ENCODE results near the gene ADGRA1. TPM values are rescaled to one million over a fixed set of nuclear protein-coding genes. Genes with fewer than 3 reads are reported as not detected.
"Not testable (repeated sequence)": the region's sequence is repeated elsewhere in the genome, so short reads cannot be mapped to it uniquely, and the experiment has no call there.

ADGRA1 gene
- polyA plus RNA-seq, 3 donors, result 0.95 to 1.6 (median 1.4) TPM

- DNase-seq (ENCODE audit: extremely low read depth in 1 of 11, low read depth in 9 of 11, low spot score in 4 of 11), result peak in 8 of 11 donors; percentile 42 to 79 (median 56)
Measured at GRCh38 chr10:133131734-133132472, 44.2 kb downstream of the ADGRA1 start.

- no peak for DNase-seq (ENCODE audit: extremely low read depth in 1 of 11, low read depth in 9 of 11, low spot score in 4 of 11)
Measured at GRCh38 chr10:133132473-133133291, 45.0 kb downstream of the ADGRA1 start.

- DNase-seq (ENCODE audit: extremely low read depth in 1 of 11, low read depth in 9 of 11, low spot score in 4 of 11), result no peak
Measured at GRCh38 chr10:133133471-133134231, 45.9 kb downstream of the ADGRA1 start.

- DNase-seq (ENCODE audit: extremely low read depth in 1 of 11, low read depth in 9 of 11, low spot score in 4 of 11), result no peak
Measured at GRCh38 chr10:133134411-133135115, 46.8 kb downstream of the ADGRA1 start.

GRCh38 chr10:133135116-133135465, 47.4 kb downstream of the ADGRA1 start:
- no peak for DNase-seq (ENCODE audit: extremely low read depth in 1 of 11, low read depth in 9 of 11, low spot score in 4 of 11)

- not testable (repeated sequence) for DNase-seq (ENCODE audit: extremely low read depth in 1 of 11, low read depth in 9 of 11, low spot score in 4 of 11)
Measured at GRCh38 chr10:133137486-133138145, 49.9 kb downstream of the ADGRA1 start.

- DNase-seq (ENCODE audit: extremely low read depth in 1 of 11, low read depth in 9 of 11, low spot score in 4 of 11), result no peak
Measured at GRCh38 chr10:133139551-133140065, 51.9 kb downstream of the ADGRA1 start.

GRCh38 chr10:133140417-133141143, 52.9 kb downstream of the ADGRA1 start:
- no peak for DNase-seq (ENCODE audit: extremely low read depth in 1 of 11, low read depth in 9 of 11, low spot score in 4 of 11)

GRCh38 chr10:133141144-133141957, 53.6 kb downstream of the ADGRA1 start:
- DNase-seq (ENCODE audit: extremely low read depth in 1 of 11, low read depth in 9 of 11, low spot score in 4 of 11), result no peak

- DNase-seq (ENCODE audit: extremely low read depth in 1 of 11, low read depth in 9 of 11, low spot score in 4 of 11), result no peak
Measured at GRCh38 chr10:133141958-133142340, 54.2 kb downstream of the ADGRA1 start.

- DNase-seq (ENCODE audit: extremely low read depth in 1 of 11, low read depth in 9 of 11, low spot score in 4 of 11), result no peak
Measured at GRCh38 chr10:133142523-133143199, 54.9 kb downstream of the ADGRA1 start.

- DNase-seq (ENCODE audit: extremely low read depth in 1 of 11, low read depth in 9 of 11, low spot score in 4 of 11), result no peak
Measured at GRCh38 chr10:133143200-133143533, 55.4 kb downstream of the ADGRA1 start.

GRCh38 chr10:133143546-133143945, 55.8 kb downstream of the ADGRA1 start:
- no peak for DNase-seq (ENCODE audit: extremely low read depth in 1 of 11, low read depth in 9 of 11, low spot score in 4 of 11)

- DNase-seq (ENCODE audit: extremely low read depth in 1 of 11, low read depth in 9 of 11, low spot score in 4 of 11), result no peak
Measured at GRCh38 chr10:133144771-133145170, 57.0 kb downstream of the ADGRA1 start.

GRCh38 chr10:133150226-133150625, 62.5 kb downstream of the ADGRA1 start:
- DNase-seq (ENCODE audit: extremely low read depth in 1 of 11, low read depth in 9 of 11, low spot score in 4 of 11), result no peak

GRCh38 chr10:133150656-133151055, 62.9 kb downstream of the ADGRA1 start:
- DNase-seq (ENCODE audit: extremely low read depth in 1 of 11, low read depth in 9 of 11, low spot score in 4 of 11), result no peak

- not testable (repeated sequence) for DNase-seq (ENCODE audit: extremely low read depth in 1 of 11, low read depth in 9 of 11, low spot score in 4 of 11)
Measured at GRCh38 chr10:133151071-133151470, 63.3 kb downstream of the ADGRA1 start.

Data from renal cortex interstitium (tissue), 11 donors.